HepG2 (cell line): Measurements from ENCODE around the gene LENEP. TPM values are rescaled to one million over a fixed set of nuclear protein-coding genes. Genes with fewer than 3 reads are reported as not detected.

Experiments
- BHLHE40 ChIP-seq: IDR thresholded peaks from 2 replicates; pipeline ENCODE4 v1.6.1; 2011; ENCODE audit warnings: low read length, improper control_type of control experiment
- CHD4 ChIP-seq: fragments of 200-600 bp; sonication (generic); IDR thresholded peaks from 2 replicates; pipeline ENCODE4 v1.7.0; 2017; ENCODE audit warnings: mild to moderate bottlenecking, low read length, borderline replicate concordance
- DMAP1 ChIP-seq: IDR thresholded peaks from 2 replicates; pipeline ENCODE4 v1.6.1; 2016
- ETV6 ChIP-seq: sonication (generic); formaldehyde crosslinking; conservative IDR thresholded peaks from 2 replicates; pipeline ENCODE4 v1.4.0; 2020; ENCODE audit warnings: missing genetic modification reagents
- FOXO1 ChIP-seq: sonication (generic); formaldehyde crosslinking; IDR thresholded peaks from 2 replicates; pipeline ENCODE4 v1.4.0; 2020; ENCODE audit warnings: missing genetic modification reagents
- GPN1 ChIP-seq: sonication (generic); formaldehyde crosslinking; IDR thresholded peaks from 2 replicates; pipeline ENCODE4 v1.5.1; 2020; ENCODE audit warnings: missing genetic modification reagents, borderline replicate concordance
- GRHL1 ChIP-seq: sonication (generic); formaldehyde crosslinking; conservative IDR thresholded peaks from 2 replicates; pipeline ENCODE4 v1.8.0; 2022; ENCODE audit warnings: missing genetic modification reagents
- MZF1 ChIP-seq: sonication (generic); formaldehyde crosslinking; IDR thresholded peaks from 2 replicates; pipeline ENCODE4 v1.8.1; 2023; ENCODE audit warnings: mild to moderate bottlenecking, missing genetic modification reagents, borderline replicate concordance
- NFE2 ChIP-seq: sonication (generic); formaldehyde crosslinking; IDR thresholded peaks from 2 replicates; pipeline ENCODE4 v1.4.0; 2020; ENCODE audit warnings: missing genetic modification reagents
- NFKB2 ChIP-seq: sonication (generic); formaldehyde crosslinking; IDR thresholded peaks from 2 replicates; pipeline ENCODE4 v1.4.0; 2020; ENCODE audit warnings: missing genetic modification reagents, borderline replicate concordance
- PTBP1 ChIP-seq: fragments of 200-400 bp; formaldehyde crosslinking; IDR thresholded peaks from 2 replicates; pipeline ENCODE4 v1.6.1; 2018; ENCODE audit warnings: low read length, low read depth; ENCODE audit not compliant: poor library complexity, severe bottlenecking
- RBAK ChIP-seq: sonication (generic); formaldehyde crosslinking; IDR thresholded peaks from 2 replicates; pipeline ENCODE4 v1.5.1; 2020; ENCODE audit warnings: mild to moderate bottlenecking, missing genetic modification reagents
- SP140L ChIP-seq: sonication (generic); formaldehyde crosslinking; IDR thresholded peaks from 2 replicates; pipeline ENCODE4 v1.4.0; 2020; ENCODE audit warnings: missing genetic modification reagents, borderline replicate concordance
- SRF ChIP-seq: IDR thresholded peaks from 2 replicates; pipeline ENCODE4 v1.6.1; 2011; ENCODE audit warnings: mild to moderate bottlenecking, low read depth, low read length, moderate library complexity
- STAG1 ChIP-seq: sonication (generic); formaldehyde crosslinking; IDR thresholded peaks from 2 replicates; pipeline ENCODE4 v1.4.0; 2020; ENCODE audit warnings: missing genetic modification reagents
- ZBTB3 ChIP-seq: sonication (generic); formaldehyde crosslinking; IDR thresholded peaks from 2 replicates; pipeline ENCODE4 v1.4.0; 2020; ENCODE audit warnings: low read depth, mild to moderate bottlenecking, moderate library complexity, missing genetic modification reagents, borderline replicate concordance
- ZBTB7B ChIP-seq: sonication (generic); formaldehyde crosslinking; IDR thresholded peaks from 2 replicates; pipeline ENCODE4 v1.4.0; 2020; ENCODE audit warnings: missing genetic modification reagents
- ZBTB8A ChIP-seq: sonication (generic); formaldehyde crosslinking; IDR thresholded peaks from 2 replicates; pipeline ENCODE4 v1.4.0; 2020; ENCODE audit warnings: mild to moderate bottlenecking, low read depth, missing genetic modification reagents, borderline replicate concordance
- ZMYM4 ChIP-seq: sonication (generic); formaldehyde crosslinking; IDR thresholded peaks from 2 replicates; pipeline ENCODE4 v1.8.1; 2023; ENCODE audit warnings: mild to moderate bottlenecking, missing genetic modification reagents
- ZNF143 ChIP-seq: sonication (generic); formaldehyde crosslinking; IDR thresholded peaks from 2 replicates; pipeline ENCODE4 v1.4.0; 2020; ENCODE audit warnings: missing genetic modification reagents
- ZNF569 ChIP-seq: sonication (generic); formaldehyde crosslinking; IDR thresholded peaks from 2 replicates; pipeline ENCODE4 v1.5.0; 2020; ENCODE audit warnings: mild to moderate bottlenecking, missing genetic modification reagents, moderate library complexity, borderline replicate concordance
- ZNF619 ChIP-seq: sonication (generic); formaldehyde crosslinking; IDR thresholded peaks from 2 replicates; pipeline ENCODE4 v1.4.0; 2020; ENCODE audit warnings: mild to moderate bottlenecking, missing genetic modification reagents
- ZNF761 ChIP-seq: sonication (generic); formaldehyde crosslinking; conservative IDR thresholded peaks from 2 replicates; pipeline ENCODE4 v1.4.0; 2020; ENCODE audit warnings: mild to moderate bottlenecking, missing genetic modification reagents
- ZNF773 ChIP-seq: sonication (generic); formaldehyde crosslinking; IDR thresholded peaks from 2 replicates; pipeline ENCODE4 v1.4.0; 2020; ENCODE audit warnings: missing genetic modification reagents, borderline replicate concordance
- ZSCAN22 ChIP-seq: sonication (generic); formaldehyde crosslinking; IDR thresholded peaks from 2 replicates; pipeline ENCODE4 v1.4.0; 2020; ENCODE audit warnings: mild to moderate bottlenecking, missing genetic modification reagents
- polyA plus RNA-seq, 8 experiments: library from polyadenylated mRNA; depleted of rRNA in 3 of 8; stranded (reverse) in 7 of 8; unstranded in 1 of 8; fragments of >200 nt; fragmentation: Illumina TruSeq in 4 of 8; extraction: Trizol in 4 of 8; gene quantifications; 2 replicates each; pipeline versions ENCODE4 v1.2.1 to v1.2.3, GENCODE V29; 2011 to 2016; ENCODE audit warnings: low read depth in 4 of 8, missing spikeins in 1 of 8, mixed read lengths in 1 of 8; ENCODE audit not compliant: insufficient read depth in 1 of 8
- total RNA-seq, 5 experiments: library from RNA; depleted of rRNA; stranded (reverse); fragments of >200 nt; fragmentation: Illumina TruSeq; extraction: Trizol; gene quantifications; 2 replicates each; pipeline ENCODE4 v1.2.3, GENCODE V29; 2016; ENCODE audit warnings: low read depth in 1 of 5
- TF ChIP-seq, protein P1 (sequence below): sonication (generic); formaldehyde crosslinking; IDR thresholded peaks from 2 replicates; pipeline ENCODE4 v1.4.0; 2020; ENCODE audit warnings: missing genetic modification reagents

LENEP gene
- total and polyA plus RNA-seq, 2 of the 13 experiments (the other 11 are each of a cell fraction or from before 2014, with no cell fraction given) = 0.29 TPM; not detected in 1

- TF ChIP-seq GRHL1 = no peak
- no peak for TF ChIP-seq MZF1 (CRISPR knock-in tag)
- TF ChIP-seq ZNF143 = no peak
- TF ChIP-seq ZNF761 (CRISPR knock-in tag) = no peak
- TF ChIP-seq CHD4 = 0 out of 2 replicates have a peak, but pooled peaks have one; percentile 18
- TF ChIP-seq ZBTB7B (CRISPR knock-in tag) = peak; percentile 94
- TF ChIP-seq SP140L = no peak
- TF ChIP-seq ZNF619 (CRISPR knock-in tag) = no peak; the same call in none of the 2 replicates
- TF ChIP-seq ZNF569 (CRISPR knock-in tag) = no peak
- no peak for TF ChIP-seq ETV6 (CRISPR knock-in tag)
- no peak for TF ChIP-seq ZNF773 (CRISPR knock-in tag)
- TF ChIP-seq ZMYM4 (CRISPR knock-in tag) = peak; percentile 50; the same call in 1 of the 2 replicates
- TF ChIP-seq NFE2 = peak; percentile 35; the same call in 1 of the 2 replicates
- TF ChIP-seq FOXO1 (CRISPR knock-in tag) = peak; percentile 51; the same call in 1 of the 2 replicates
- TF ChIP-seq RBAK (CRISPR knock-in tag) = no peak; the same call in 1 of the 2 replicates
- peak; percentile 15; the same call in 1 of the 2 replicates for TF ChIP-seq STAG1 (CRISPR knock-in tag)
- no peak for TF ChIP-seq GPN1 (CRISPR knock-in tag)
- peak; percentile 89 for TF ChIP-seq DMAP1
- TF ChIP-seq BHLHE40 = 0 out of 2 replicates have a peak, but pooled peaks have one; percentile 3
- peak; percentile 50 for TF ChIP-seq PTBP1
- TF ChIP-seq ZBTB8A (CRISPR knock-in tag) = no peak
- no peak for TF ChIP-seq ZBTB3 (CRISPR knock-in tag)
- no peak for TF ChIP-seq SRF
- TF ChIP-seq, protein P1, sequence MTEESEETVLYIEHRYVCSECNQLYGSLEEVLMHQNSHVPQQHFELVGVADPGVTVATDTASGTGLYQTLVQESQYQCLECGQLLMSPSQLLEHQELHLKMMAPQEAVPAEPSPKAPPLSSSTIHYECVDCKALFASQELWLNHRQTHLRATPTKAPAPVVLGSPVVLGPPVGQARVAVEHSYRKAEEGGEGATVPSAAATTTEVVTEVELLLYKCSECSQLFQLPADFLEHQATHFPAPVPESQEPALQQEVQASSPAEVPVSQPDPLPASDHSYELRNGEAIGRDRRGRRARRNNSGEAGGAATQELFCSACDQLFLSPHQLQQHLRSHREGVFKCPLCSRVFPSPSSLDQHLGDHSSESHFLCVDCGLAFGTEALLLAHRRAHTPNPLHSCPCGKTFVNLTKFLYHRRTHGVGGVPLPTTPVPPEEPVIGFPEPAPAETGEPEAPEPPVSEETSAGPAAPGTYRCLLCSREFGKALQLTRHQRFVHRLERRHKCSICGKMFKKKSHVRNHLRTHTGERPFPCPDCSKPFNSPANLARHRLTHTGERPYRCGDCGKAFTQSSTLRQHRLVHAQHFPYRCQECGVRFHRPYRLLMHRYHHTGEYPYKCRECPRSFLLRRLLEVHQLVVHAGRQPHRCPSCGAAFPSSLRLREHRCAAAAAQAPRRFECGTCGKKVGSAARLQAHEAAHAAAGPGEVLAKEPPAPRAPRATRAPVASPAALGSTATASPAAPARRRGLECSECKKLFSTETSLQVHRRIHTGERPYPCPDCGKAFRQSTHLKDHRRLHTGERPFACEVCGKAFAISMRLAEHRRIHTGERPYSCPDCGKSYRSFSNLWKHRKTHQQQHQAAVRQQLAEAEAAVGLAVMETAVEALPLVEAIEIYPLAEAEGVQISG = peak; percentile 71
- TF ChIP-seq ZSCAN22 (CRISPR knock-in tag) = no peak
- TF ChIP-seq NFKB2 (CRISPR knock-in tag) = 0 out of 2 replicates have a peak, but pooled peaks have one; percentile 70
Measured at GRCh38 chr1:155000726-155001424, 7.5 kb downstream of the LENEP start (continued).
